ENCODE results near the gene CRB1.
A peak's percentile ranks its signal among the peaks of the same experiment; 100 is the strongest.

Gene CRB1

GRCh38 chr1:197481101-197481500, 213.0 kb downstream of the CRB1 start:
- no peak for TF ChIP-seq CTCF (IDR thresholded peaks at IDR 0.05)

DNA sequence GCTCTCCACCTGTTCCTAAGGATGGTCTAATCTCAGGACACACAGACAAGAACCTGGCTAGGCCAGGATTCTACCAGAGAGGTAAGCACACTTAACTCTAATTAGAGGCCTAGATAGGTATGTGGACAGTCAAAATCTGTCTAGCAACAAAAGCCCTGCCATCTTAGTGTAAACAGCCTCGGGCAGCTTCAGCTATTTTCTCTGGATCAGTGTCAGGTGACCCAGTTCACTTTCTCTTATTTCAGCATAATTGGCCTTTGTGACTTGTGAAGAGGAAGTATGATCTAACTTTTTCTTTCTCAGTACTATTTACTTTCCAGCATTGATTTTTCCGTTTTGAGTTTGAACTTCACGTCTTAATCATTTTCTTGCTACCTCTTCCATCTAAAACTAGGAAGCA, 217.7 kb downstream of the CRB1 start:
- no peak for TF ChIP-seq CTCF (IDR thresholded peaks at IDR 0.05)

DNA sequence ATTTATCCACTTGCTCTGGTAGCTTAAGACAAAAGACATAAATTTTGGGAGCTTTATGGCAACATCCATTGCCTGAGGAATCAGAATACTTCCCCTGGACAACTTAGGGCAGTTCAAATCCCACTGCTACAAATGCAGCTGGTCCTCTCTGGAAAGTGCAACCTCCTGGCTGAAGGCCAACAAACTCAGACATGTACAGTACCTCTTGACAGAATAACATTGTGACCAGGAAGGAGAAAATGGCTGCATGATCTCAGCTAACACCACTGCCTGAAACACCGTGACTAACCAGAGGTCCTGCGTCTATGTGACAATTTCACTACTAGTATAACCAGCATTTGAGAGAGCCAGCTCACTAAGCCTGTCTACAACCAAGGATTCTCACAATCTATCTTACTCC, 218.9 kb downstream of the CRB1 start:
- TF ChIP-seq CTCF (IDR thresholded peaks at IDR 0.05): no peak

- no peak for TF ChIP-seq CTCF (IDR thresholded peaks at IDR 0.05)
These were observed 228.7 kb downstream of the CRB1 start for GRCh38 chr1:197496722-197497121.

DNA sequence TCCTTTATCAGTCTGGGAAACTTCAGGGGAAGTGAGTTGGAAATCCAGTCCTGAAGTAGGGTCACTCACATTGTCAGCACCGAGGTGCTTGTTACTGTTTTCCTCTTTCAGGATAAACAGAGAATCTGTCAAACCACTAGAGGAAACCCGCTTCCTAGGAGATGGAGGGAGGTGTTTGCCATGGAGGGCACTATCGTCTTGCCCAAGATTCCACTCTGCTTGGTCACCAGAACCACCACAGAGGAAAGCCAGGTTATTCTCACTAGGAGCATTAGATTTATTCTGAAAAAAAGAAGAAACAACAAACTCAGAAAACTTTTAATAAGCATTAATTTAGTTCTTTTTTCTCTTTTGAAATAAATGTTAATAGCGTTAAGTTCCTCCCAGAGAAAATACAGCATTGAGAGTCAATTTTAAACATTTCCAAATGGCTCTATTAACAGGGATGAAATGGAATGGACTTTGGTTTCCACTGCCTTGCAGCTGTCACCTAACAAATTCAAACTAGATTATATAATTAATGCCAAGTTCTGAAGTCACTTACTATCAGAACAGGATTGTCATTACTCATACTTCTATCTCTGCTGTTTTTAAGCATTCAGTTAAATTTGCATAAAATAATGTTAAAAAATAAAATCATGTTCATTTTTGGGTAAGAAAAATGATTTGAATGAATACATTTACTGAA, 242.8 kb downstream of the CRB1 start:
- no peak for TF ChIP-seq CTCF (IDR thresholded peaks at IDR 0.05)

GRCh38 chr1:197515421-197515820, 247.4 kb downstream of the CRB1 start:
- TF ChIP-seq CTCF (IDR thresholded peaks at IDR 0.05): no peak

DNA sequence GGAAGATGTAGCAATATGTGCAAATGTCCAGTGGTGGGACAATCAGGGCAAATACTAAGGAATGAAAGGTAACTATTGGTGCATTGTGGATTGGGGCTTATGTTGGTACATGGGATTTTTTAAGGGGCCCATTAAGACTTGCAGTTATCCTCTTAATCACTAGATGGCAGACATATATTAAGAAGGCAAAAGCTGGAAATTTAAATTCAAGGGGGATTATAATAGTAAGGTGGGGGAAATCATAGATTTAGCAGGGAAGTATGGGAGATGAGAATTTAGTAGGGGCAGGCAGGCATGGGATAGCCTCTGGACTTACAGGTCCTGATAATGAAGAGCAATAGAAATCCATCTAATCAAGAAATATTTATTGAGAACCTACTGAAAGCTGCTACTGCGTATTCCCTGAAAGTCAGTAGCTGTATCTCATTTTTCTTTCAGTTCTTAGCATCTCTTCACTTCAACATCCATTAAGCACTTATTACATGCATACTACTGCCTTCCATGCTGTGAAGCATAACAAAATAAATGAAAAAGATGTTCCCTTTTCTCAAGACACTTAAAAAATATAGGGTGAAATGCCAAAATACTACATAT, 251.8 kb downstream of the CRB1 start:
- peak; percentile 60 for TF ChIP-seq CTCF (IDR thresholded peaks at IDR 0.05)

All from LNCAP (cell line).